Islet precursor cell (in vitro differentiated cells): ENCODE data around the gene APOBEC4.
"Not testable (repeated sequence)": the region's sequence is repeated elsewhere in the genome, so short reads cannot be mapped to it uniquely, and the experiment has no call there.

ENCODE experiments used
- DNase-seq: peaks from one replicate; pipeline ENCODE4 v3.0.0-alpha.2; 2018

The APOBEC4 gene

GRCh38 chr1:183633676-183634343 lies 19.3 kb downstream of the APOBEC4 start:
- DNase-seq: peak; percentile 53

- DNase-seq: peak; percentile 29
These were observed 20.2 kb downstream of the APOBEC4 start for GRCh38 chr1:183632964-183633363.

GRCh38 chr1:183632114-183632513 lies 21.0 kb downstream of the APOBEC4 start:
- DNase-seq: no peak

GRCh38 chr1:183630748-183631147 lies 22.4 kb downstream of the APOBEC4 start:
- no peak for DNase-seq

GRCh38 chr1:183628537-183628936 lies 24.6 kb downstream of the APOBEC4 start:
- no peak for DNase-seq

GRCh38 chr1:183626236-183626635 lies 26.9 kb downstream of the APOBEC4 start:
- DNase-seq: not testable (repeated sequence)

- peak; percentile 80 for DNase-seq
These were observed 30.0 kb downstream of the APOBEC4 start for GRCh38 chr1:183622884-183623785.

- no peak for DNase-seq
These were observed 31.1 kb downstream of the APOBEC4 start for GRCh38 chr1:183622013-183622412.

- no peak for DNase-seq
These were observed 32.8 kb downstream of the APOBEC4 start for GRCh38 chr1:183620311-183620710.

- DNase-seq: no peak
These were observed 33.3 kb downstream of the APOBEC4 start for GRCh38 chr1:183619781-183620180.

- DNase-seq: not testable (repeated sequence)
These were observed 34.9 kb downstream of the APOBEC4 start for GRCh38 chr1:183618202-183618601.

GRCh38 chr1:183612975-183613374 lies 40.1 kb downstream of the APOBEC4 start:
- DNase-seq: not testable (repeated sequence)

- no peak for DNase-seq
These were observed 40.7 kb downstream of the APOBEC4 start for GRCh38 chr1:183612407-183612806.

- no peak for DNase-seq
These were observed 42.1 kb downstream of the APOBEC4 start for GRCh38 chr1:183611021-183611420.

- DNase-seq: no peak
These were observed 43.2 kb downstream of the APOBEC4 start for GRCh38 chr1:183609759-183610452.

GRCh38 chr1:183609313-183609712 lies 43.8 kb downstream of the APOBEC4 start:
- no peak for DNase-seq

- DNase-seq: no peak
These were observed 45.7 kb downstream of the APOBEC4 start for GRCh38 chr1:183607322-183607980.

GRCh38 chr1:183605904-183606303 lies 47.2 kb downstream of the APOBEC4 start:
- no peak for DNase-seq

- DNase-seq: no peak
These were observed 48.3 kb downstream of the APOBEC4 start for GRCh38 chr1:183604815-183605214.

- no peak for DNase-seq
These were observed 48.9 kb downstream of the APOBEC4 start for GRCh38 chr1:183604038-183604808.

- no peak for DNase-seq
These were observed 50.6 kb downstream of the APOBEC4 start for GRCh38 chr1:183602510-183602909.

- no peak for DNase-seq
These were observed 52.5 kb downstream of the APOBEC4 start for GRCh38 chr1:183600634-183601033.
